HCT116 (cell line): ENCODE measurements around the gene CLEC17A.

Experiments used
- ATF3 ChIP-seq: IDR thresholded peaks from 2 replicates; pipeline ENCODE4 v1.6.1; 2012
- CEBPB ChIP-seq: IDR thresholded peaks from 2 replicates; pipeline ENCODE4 v1.6.1; 2012; ENCODE audit warnings: low read depth
- CTCF ChIP-seq, 3 experiments: fragments of 200-600 bp in 1 of 3; sonication (generic) in 1 of 3; IDR thresholded peaks in 2 of 3; conservative IDR thresholded peaks in 1 of 3; 2 replicates each; pipeline ENCODE4 v1.5.1; 2012 to 2017; ENCODE audit warnings: low read depth in 2 of 3, low read length in 2 of 3, antibody characterized with exemption in 1 of 3, borderline replicate concordance in 1 of 3, control low read depth in 1 of 3, mild to moderate bottlenecking in 1 of 3, mixed read lengths in 1 of 3, mixed run types in 1 of 3, moderate library complexity in 1 of 3; ENCODE audit not compliant: insufficient read depth in 1 of 3
- EGR1 ChIP-seq: IDR thresholded peaks from 2 replicates; pipeline ENCODE4 v1.6.1; 2012; ENCODE audit warnings: low read depth
- ELF1 ChIP-seq: IDR thresholded peaks from 2 replicates; pipeline ENCODE4 v1.6.1; 2012; ENCODE audit warnings: low read depth, borderline replicate concordance
- EZH2 ChIP-seq: fragments of 200-600 bp; sonication (generic); IDR thresholded peaks from 2 replicates; pipeline ENCODE4 v1.6.1; 2017; ENCODE audit warnings: antibody characterized with exemption, mixed run types
- POLR2A ChIP-seq: IDR thresholded peaks from 2 replicates; pipeline ENCODE4 v1.7.0; 2011; ENCODE audit warnings: borderline replicate concordance; ENCODE audit not compliant: insufficient read depth, insufficient read length; ENCODE audit errors: extremely low read depth
- POLR2AphosphoS5 ChIP-seq: IDR thresholded peaks from 2 replicates; pipeline ENCODE4 v1.6.1; 2011; ENCODE audit warnings: mild to moderate bottlenecking, low read depth, low read length, moderate library complexity
- RAD21 ChIP-seq: IDR thresholded peaks from 2 replicates; pipeline ENCODE4 v1.6.1; 2012; ENCODE audit warnings: low read depth, mild to moderate bottlenecking
- REST ChIP-seq: IDR thresholded peaks from 2 replicates; pipeline ENCODE4 v1.6.1; 2012; ENCODE audit warnings: low read depth
- SP1 ChIP-seq: IDR thresholded peaks from 2 replicates; pipeline ENCODE4 v1.6.1; 2012; ENCODE audit warnings: low read depth

- TF ChIP-seq RAD21 (no peak), CTCF (IDR thresholded peaks at IDR 0.05 in 2 of 3, conservative IDR thresholded peaks at IDR 0.05 in 1 of 3; ENCODE audit: borderline replicate concordance in 1 of 3, insufficient read depth in 1 of 3, low read depth in 2 of 3, low read length in 2 of 3) (no peak), POLR2AphosphoS5 (no peak), ATF3 (no peak), EGR1 (no peak), EZH2 (no peak), POLR2A (no peak), ELF1 (no peak), SP1 (no peak), CEBPB (no peak), REST (no peak)
These were observed 16.2 kb upstream of the CLEC17A start for GRCh38 chr19:14566712-14567077.
